Fibroblast of skin of right quadriceps (primary cell): Measurements from ENCODE around the gene STMN3.
A peak's percentile ranks its signal among the peaks of the same experiment; 100 is the strongest.

Experiments used
- DNase-seq: peaks from one replicate; pipeline ENCODE4 v3.0.0-alpha.2; 2013

STMN3 gene

GRCh38 chr20:63691711-63692435 lies 38.6 kb upstream of the STMN3 start:
- no peak for DNase-seq

DNA sequence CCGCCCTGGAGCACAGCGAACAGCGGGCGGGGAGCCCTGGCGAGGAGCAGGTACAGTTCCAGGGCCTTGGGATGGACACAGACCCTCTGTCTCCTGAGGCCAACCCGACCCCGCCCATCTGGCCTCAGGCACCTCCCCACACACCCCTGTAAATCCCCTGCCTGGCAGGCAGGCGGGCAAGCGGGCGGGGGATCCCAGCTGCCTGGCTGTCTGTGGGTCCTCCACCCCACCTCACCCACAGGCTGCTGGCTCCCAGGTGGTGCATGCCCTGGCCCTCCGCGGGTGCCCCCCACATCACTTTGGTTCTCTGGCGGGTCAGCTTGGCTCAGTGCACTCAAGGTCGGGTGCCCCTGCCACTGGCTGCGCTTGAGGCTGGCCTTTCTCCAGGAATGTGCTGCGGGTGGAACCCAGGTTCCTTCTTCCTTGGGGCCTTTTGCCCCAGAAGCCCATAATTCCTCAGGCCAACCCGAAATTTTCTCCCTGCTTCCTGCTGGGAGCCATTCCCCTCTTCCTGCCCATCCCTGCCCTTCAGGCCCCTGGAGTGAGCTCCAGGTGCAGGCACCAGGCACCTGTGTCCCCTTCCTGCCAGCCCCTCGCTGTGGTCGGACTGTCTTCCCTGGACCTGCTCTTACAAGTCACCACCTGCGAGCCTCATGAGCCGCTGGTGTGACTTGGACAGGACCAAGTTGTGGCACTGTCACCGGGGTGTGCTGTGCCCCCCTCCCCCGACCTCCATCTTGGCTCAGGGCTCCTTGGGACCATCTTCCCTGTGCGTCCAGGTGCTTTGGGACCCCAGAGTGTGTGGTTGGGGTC lies 37.9 kb upstream of the STMN3 start:
- DNase-seq: no peak

DNA sequence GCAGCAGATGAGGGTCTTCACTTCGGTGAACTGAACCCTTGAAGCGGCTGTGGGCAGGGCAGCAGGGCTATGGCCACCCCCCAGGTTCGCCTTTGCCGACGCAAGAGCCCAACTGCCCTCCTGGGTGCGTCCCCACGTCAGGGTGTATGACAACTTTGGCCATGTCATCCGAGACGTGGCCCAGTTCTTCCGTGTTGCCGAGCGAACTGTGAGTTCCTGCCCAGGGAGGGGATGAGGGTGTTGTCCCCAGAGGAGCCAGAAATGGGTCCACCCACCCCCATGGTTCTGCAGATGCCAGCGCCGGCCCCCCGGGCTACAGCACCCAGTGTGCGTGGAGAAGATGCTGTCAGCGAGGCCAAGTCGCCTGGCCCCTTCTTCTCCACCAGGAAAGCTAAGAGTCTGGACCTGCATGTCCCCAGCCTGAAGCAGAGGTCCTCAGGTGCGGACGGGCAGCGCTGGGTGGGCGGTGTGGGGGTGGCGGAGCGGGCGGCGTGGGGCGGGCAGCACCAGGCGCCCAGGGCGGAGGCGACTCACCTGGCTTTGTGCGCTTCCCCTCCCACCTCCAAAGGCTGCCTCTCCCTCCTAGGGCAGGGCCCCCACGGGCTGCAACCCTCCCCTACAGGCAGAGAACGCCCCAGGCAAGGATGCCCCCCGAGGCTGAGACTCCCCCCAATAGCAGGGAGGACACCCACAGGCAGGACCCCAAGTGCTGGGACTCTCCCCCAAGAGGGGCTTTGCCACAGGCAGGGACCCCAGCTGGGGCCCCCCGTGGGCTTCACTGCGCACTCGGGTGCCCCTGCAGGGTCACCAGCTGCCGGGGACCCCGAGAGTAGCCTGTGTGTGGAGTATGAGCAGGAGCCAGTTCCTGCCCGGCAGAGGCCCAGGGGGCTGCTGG lies 37.0 kb upstream of the STMN3 start:
- no peak for DNase-seq

DNA sequence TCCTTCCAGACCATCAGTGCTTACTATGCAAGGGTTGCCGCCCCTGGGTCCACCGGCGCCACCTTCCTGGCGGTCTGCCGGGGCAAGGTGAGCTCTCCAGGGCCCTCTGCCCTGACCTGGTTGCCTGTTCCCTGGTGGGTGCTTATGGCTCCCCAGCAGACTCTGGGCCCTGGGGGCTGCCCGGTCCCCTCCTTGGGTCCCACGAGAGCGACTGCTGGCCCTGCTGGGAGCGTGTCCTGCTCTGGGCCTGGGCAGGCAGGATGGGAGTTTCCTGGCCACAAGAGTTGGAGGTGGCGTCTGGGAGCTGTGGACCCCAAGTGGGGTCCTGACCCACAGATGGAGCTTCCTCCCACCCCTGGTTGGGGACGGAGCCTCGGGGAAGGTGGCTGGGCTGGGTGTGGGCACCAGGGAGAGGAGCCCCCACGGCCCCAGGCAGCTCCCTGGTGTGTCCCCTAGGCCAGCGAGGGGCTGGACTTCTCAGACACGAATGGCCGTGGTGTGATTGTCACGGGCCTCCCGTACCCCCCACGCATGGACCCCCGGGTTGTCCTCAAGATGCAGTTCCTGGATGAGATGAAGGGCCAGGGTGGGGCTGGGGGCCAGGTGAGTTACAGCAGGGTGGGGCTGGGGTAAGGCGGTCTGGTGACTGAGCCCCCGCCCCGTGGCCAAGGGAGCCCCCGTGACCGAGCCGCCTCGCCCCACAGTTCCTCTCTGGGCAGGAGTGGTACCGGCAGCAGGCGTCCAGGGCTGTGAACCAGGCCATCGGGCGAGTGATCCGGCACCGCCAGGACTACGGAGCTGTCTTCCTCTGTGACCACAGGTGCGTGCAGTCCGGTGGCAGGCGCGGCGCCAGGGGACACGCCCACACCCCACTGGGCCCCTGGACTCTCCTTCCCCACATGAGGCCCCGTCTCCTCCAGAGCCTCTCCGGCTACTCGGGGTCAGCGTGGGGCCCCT lies 36.1 kb upstream of the STMN3 start:
- DNase-seq: no peak

- no peak for DNase-seq
Observed at GRCh38 chr20:63688228-63689045, 35.2 kb upstream of the STMN3 start.

DNA sequence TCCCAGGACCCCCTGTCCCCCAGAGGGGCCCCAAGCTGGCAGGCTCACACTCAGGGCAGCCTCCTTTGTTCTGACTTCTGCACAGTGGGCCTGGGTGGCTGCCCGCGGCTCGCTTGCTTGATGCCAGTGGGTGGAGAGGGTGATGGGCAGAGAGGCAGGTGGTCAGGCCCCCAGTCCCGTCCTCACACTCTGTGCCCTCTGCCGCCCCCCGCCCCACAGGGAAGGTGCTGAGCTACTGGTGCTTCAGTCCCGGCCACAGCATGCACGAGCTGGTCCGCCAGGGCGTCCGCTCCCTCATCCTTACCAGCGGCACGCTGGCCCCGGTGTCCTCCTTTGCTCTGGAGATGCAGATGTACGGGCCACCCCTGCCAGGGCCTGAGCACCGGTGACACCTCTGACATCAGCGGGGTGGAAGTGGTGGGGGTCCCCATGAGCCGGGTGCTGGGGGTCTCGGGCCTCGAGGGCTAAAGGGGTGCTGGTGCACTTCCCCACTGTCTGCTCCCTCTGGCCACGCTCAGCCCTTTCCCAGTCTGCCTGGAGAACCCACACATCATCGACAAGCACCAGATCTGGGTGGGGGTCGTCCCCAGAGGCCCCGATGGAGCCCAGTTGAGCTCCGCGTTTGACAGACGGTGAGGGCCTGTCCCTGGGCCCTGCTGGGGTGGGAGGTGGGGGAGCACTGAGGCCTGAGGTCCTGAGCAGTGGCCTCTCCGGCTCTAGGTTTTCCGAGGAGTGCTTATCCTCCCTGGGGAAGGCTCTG lies 34.4 kb upstream of the STMN3 start:
- no peak for DNase-seq

- peak; percentile 59 for DNase-seq
Observed at GRCh38 chr20:63686492-63687321, 33.5 kb upstream of the STMN3 start.

DNA sequence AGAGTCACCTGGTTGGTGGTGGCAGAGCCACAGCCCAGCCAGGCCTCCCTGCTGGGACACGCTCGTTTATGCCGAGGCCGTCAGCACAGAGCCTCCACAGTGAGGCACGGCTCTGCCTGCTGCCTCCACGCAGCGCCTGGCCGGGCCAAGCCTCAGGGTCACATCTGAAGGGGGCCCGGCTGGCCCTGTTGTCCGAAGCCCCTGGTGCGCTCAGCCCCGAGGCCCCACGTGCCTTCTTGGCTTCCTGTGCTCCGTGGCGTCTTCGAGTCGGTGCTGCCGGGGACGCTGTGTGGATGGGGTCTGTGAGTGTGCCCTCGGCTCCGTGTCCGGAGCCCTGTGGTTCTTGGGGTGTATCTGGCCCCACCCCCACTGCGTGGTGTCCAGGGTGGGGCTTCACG lies 32.9 kb upstream of the STMN3 start:
- DNase-seq: no peak

GRCh38 chr20:63685269-63686026 lies 32.2 kb upstream of the STMN3 start:
- no peak for DNase-seq

GRCh38 chr20:63682384-63683139 lies 29.3 kb upstream of the STMN3 start:
- DNase-seq: peak; percentile 97

DNA sequence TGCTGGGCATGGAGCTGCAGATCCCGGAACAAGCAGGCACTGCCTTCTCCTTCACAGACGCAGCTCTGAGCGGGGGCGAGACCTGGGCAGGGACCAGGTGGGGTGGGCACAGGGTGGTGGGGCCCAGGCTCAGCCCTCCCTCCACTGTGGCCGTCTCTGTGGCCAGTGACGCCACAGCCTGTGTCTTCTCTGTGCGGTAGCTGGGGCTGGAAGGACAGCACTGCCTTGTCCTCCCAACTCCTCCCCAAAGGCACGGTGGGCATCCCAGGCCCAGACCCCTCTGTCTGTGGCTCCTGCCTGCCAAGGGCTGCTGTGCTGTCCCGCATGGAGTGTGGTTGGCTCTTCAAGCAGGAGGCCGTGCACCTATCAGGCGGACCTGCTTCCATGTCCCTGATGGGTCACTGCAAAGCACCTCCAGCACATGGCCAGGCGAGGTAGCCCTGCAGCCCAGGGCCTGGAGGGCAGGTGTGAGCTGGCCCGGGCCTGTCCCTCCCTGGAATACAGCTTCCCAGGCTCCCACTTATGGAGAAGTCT lies 28.5 kb upstream of the STMN3 start:
- DNase-seq: no peak

GRCh38 chr20:63680857-63681608 lies 27.8 kb upstream of the STMN3 start:
- DNase-seq: no peak

GRCh38 chr20:63680427-63680826 lies 27.2 kb upstream of the STMN3 start:
- DNase-seq: no peak

DNA sequence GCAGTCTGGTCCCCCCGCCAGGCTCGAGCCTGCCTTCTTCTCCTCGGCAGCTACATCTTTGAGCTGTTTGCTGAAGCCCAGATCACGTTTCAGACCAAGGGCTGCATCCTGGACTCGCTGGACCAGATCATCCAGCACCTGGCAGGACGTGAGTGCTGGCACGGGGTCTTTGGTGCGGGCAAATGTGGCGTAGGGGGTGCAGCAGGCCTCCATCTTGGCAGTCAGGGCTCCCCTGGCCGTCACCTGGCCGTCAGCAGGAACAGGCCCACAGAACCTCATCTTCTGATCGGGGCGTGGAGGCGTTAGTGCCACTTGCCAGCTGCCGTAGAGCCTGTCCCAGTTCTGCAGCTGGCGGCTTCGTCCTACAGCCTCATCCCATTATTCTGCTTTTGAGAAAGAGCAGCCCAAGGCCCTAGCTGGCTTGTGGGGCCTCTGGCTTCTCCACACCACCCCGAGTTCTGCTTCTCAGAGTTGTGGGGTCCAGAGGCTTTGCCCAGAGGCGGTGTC lies 26.6 kb upstream of the STMN3 start:
- DNase-seq: no peak

DNA sequence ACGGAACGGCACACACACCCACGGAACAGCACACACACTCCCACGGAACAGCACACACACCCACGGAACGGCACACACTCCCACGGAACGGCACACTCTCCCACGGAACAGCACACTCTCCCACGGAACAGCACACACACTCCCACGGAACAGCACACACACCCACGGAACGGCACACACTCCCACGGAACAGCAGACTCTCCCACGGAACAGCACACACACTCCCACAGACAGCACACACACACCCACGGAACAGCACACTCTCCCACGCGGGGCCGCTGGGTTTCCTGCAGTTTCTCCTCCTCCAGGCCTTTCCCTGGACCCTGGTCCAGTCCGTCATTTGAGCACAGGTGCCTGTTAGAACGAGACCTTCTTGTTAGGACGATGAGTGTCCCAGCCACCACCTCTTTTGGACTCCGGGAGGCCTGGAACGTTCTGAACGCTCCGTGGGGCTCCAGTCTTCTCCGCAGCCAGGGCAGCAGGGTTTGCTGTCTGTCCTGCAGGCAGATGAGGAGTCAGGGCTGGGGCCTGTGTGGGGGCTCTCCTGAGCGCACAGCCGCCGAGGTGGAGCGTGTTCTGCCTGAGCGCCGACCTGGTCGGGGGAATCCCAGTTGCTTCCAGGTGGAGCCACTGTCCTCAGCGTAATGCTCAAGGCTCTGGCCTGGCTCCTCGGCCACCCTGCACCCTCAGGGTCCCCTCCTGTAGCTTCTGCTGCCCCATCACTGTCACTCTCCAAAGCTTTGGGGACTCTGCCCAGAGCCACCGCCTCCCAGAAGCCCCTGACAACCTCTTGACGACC lies 25.6 kb upstream of the STMN3 start:
- DNase-seq: no peak

- DNase-seq: no peak
Observed at GRCh38 chr20:63678071-63678470, 24.8 kb upstream of the STMN3 start.
